ENCODE measurements around the gene FAM3D.

DNA sequence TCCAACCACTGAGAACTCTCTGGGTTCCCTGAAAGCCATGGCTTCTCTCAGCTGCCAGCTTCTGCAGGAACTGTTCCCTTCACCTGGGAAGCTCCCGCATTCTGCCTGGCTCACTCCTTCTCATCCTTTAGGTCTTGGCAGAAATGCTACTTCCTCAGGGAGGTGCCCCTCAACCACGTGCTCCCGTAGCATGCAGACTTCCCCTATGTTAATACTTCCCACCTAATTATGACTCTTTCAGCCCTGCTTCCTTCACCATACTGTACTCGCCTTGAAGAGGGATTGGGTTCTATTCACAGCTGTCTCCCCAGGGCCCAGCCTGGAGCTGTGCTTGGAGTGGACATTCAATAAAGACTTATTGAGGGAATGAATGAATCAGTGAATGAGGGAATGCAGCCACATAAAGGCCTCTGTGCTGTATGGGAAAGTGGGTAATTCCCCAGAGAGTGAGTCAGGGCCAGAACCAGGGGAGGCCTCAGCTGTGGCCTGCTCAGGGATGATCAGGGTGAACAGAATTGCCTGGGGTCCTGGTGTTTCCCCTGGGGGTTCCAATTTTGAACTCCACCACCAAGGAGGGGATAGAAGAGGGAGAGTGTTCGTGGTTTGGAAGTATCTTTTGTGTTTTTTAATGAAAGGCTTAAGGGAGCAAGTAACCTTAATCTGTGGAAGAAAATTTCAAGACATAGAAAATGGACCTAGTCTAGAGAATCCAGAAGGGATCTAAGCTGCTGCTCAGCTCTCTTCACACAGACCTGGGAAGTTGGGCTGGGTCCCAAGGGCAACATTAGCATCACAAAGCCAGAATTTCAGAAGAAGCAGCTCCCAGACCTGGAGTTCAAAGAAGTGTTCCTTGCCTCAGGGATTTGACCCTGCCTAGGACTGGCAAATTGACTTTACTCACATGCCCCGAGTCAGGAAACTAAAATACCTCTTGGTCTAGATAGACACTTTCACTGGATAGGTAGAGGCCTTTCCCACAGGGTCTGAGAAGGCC lies 74.8 kb downstream of the FAM3D start:
- TF ChIP-seq, protein P1, sequence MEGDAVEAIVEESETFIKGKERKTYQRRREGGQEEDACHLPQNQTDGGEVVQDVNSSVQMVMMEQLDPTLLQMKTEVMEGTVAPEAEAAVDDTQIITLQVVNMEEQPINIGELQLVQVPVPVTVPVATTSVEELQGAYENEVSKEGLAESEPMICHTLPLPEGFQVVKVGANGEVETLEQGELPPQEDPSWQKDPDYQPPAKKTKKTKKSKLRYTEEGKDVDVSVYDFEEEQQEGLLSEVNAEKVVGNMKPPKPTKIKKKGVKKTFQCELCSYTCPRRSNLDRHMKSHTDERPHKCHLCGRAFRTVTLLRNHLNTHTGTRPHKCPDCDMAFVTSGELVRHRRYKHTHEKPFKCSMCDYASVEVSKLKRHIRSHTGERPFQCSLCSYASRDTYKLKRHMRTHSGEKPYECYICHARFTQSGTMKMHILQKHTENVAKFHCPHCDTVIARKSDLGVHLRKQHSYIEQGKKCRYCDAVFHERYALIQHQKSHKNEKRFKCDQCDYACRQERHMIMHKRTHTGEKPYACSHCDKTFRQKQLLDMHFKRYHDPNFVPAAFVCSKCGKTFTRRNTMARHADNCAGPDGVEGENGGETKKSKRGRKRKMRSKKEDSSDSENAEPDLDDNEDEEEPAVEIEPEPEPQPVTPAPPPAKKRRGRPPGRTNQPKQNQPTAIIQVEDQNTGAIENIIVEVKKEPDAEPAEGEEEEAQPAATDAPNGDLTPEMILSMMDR (IDR thresholded peaks at IDR 0.05; ENCODE audit: low read depth, low read length) = no peak
- TF ChIP-seq EZH2phosphoT487 (IDR thresholded peaks at IDR 0.05; ENCODE audit: low read depth) = no peak

Measured in OCI-LY3 (cell line).